T47D (cell line): Measurements from ENCODE around the gene RNF41.
"Not testable (repeated sequence)": the region's sequence is repeated elsewhere in the genome, so short reads cannot be mapped to it uniquely, and the experiment has no call there.

Source experiments
- DNase-seq, 2 experiments: peaks; one replicate each; pipeline versions ENCODE4 v3.0.0 to v3.0.0-alpha.2; 2011 to 2012; ENCODE audit warnings: low read depth in 1 of 2, low spot score in 1 of 2
- JUND ChIP-seq: IDR thresholded peaks from 2 replicates; pipeline ENCODE4 v1.6.1; 2012; ENCODE audit warnings: low read depth
- in situ Hi-C: cut with HindIII; loops from 2 replicates; pipeline ENCODE4 v1.10.0; 2016; ENCODE audit warnings: low sequenced_read_pairs, low pct_unique_long_range_greater_than_20kb

Gene RNF41

DNA sequence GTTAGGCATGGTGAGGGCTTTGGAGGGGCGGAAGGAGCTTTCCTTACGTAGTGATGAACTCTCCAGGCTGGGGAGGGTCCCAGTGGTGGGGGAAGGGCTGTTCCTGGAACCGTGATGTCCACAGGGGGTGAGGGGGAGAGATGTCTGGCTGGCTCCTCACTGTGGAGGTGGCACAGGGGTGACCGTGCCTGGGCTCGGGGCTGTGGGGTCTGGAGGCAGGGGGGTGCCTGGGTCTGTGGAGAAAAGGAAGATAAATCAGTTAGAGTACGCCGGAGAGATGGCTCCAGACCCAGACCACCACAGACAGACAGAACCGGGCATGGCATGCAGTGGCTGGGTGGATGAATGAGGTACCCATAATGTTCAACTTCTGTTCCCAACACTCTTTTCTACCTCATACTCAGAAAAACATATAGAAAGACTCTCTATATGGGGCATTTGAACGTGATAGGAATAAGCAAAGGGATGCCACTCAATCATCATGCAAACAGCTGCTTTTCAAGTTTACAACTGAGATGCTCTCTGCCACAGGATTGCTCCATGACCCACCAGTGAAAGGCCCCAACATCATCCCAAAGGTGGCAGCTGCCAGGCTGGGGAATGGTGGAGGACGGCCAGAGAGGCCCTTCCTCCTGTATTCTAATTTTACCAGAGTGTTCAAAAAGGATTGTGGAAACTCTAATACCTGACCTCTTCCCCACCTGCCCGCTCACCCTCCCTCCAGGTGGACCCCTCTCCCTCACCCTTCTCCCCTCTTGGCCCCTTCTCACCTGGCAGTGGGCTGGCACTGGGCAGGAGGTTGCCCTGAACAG is 58.0 kb downstream of the RNF41 start:
- no peak for DNase-seq
- in situ Hi-C loops = no loop called here
- no peak for TF ChIP-seq JUND

DNA sequence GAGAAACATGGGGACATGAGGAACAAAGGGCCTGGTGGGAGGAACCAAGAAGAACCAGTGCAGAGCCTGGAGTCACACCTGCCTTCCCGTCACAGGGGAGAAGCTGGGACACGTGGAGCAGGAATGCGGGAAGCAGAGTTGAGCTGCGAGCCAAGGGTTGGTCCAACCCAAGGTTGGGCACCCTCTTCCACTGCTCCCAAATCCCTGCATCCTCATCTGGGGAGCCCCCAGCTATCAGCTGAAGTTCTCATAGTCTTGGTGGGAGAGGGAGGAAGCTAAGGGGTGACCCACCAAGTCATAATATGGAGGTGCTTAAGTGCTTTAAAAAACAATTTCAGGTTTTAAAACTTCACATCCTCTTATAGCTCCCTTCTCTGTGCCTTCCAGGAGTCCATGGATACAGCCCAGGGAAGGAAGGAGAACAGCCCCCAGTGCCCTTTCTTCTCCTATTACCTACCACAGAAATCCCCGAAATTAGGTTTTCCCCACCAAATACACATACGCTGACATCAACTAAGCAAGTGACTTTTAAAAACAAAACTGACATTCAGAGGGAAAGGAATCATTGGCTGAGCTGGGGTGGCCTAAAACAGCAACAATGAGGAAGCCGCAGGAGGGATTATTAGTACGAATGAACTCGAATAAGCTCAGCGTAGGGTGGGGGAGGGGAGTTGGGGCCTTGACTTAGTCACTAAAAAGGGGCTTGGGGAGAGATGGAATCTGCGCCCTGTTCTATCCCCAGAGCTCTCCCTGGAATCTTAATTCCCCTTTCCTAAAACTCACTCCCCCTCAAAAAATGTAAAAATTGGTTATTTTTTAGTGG is 59.0 kb downstream of the RNF41 start:
- in situ Hi-C loops = no loop called here
- no peak for TF ChIP-seq JUND
- DNase-seq = no peak

DNA sequence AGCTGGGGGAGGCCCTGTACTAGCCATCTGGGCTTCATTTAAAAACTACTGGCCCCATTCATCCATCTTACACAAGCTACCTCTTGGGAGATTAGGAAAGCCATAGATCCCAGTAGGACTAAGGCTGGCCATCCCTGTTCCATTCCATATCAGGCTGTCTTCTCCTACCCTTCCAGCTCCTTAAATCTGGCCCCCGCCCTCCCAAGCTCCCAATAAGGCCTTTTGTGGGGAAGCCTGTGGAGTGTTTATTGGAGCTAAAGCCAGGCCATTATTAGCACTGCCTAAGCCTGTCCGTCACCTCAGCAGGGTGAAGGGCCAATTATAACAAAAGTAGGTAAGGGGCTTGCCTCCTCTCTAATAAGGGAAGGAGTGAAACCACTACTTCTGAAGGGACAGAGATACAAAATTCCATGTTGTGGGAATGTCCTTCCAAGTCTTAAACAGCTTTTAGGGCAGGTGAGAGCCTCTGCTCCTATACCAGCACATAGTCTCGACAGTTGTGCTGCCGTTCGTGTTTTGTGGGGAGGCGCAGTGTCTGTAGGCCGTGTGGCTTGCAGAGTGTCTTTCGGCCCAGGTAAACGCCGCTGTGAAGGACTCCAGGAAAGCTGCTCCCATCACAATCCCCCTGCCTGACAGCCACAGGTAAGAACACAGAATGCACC is 59.9 kb downstream of the RNF41 start:
- in situ Hi-C loops = no loop called here
- no peak for DNase-seq
- TF ChIP-seq JUND = no peak

DNA sequence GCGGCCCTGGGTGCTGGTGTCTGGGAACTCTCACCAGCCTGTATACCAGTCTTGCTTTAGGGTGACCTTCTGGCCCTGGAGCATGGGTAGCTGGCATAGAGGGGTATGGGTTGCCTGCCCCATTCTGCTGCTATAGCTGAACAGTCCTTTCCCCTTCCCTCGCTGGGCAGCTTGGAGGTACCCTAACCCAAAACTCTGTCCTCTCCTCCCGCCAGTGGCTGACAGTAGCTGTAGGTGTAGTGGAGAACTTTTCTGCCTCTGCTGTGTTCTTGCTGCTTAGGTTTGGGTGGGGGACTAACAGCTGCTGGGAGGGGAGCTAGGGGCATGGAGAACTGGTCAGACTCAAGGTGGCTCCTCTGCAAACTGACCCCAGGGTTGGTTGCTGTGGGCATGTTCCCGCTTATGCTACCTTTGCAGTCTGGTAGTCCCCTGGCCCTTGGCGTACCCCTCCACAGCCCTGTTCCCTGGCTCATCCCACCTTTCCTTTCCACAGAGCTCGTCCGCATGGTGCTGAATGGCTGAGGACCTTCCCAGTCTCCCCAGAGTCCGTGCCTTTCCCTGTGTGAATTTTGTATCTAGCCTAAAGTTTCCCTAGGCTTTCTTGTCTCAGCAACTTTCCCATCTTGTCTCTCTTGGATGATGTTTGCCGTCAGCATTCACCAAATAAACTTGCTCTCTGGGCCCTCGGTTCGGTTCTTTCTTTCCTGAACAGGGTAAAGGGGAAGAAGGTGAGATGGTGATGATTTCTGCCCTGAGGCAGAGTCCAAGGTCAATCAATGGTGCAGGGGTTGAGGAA is 60.6 kb downstream of the RNF41 start:
- in situ Hi-C loops = no loop called here

DNA sequence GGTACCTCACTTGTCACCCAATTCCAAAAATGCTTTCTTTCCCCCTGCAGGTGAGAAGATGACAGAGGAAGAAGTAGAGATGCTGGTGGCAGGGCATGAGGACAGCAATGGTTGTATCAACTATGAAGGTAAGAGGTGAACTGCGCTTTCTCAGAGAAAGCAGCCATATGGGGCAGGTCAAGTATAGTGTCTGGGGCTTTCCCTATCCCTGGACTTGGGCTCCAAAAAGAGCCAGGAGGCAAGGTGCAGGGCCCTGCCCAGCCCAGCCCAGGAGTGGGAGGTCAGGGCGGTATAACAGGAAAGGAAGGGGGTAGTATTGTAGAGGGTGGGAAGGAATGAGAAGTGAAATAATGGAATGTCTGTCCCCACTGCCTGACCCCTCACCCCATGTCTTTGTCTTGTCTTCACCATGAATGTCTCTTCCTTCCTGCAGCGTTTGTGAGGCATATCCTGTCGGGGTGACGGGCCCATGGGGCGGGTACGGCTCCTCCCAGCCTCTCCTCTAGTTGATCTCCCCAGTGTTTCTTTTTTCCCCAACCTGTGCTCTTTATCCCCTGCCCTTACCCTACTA is 61.4 kb downstream of the RNF41 start:
- DNase-seq = no peak
- no peak for TF ChIP-seq JUND
- in situ Hi-C loops = no loop called here

More for the DNA sequence above, 60.6 kb downstream of the RNF41 start:
- no peak for DNase-seq
- no peak for TF ChIP-seq JUND

DNA sequence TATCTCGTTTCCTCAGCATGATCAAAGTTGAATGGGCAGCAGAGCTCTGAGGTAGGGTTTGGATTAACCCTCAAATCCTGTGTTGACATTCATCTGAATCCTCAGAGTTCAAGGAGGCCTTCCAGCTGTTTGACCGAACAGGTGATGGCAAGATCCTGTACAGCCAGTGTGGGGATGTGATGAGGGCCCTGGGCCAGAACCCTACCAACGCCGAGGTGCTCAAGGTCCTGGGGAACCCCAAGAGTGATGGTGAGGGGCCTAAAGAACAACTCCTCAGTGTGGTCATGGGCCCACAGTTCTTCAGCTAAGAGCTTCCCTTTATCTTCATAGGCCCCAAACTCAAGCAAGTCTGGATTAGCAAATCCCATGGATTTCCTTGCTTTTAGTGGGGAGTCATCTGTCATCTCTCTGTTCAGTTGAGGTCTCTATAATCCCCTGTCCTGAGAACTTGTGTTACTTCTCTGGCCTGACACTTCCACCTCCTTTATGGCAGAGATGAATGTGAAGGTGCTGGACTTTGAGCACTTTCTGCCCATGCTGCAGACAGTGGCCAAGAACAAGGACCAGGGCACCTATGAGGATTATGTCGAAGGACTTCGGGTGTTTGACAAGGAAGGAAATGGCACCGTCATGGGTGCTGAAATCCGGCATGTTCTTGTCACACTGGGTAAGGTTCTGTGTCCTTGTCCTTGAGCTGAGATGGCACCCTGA is 62.1 kb downstream of the RNF41 start:
- in situ Hi-C loops = no loop called here
- TF ChIP-seq JUND = no peak
- no peak for DNase-seq

DNA sequence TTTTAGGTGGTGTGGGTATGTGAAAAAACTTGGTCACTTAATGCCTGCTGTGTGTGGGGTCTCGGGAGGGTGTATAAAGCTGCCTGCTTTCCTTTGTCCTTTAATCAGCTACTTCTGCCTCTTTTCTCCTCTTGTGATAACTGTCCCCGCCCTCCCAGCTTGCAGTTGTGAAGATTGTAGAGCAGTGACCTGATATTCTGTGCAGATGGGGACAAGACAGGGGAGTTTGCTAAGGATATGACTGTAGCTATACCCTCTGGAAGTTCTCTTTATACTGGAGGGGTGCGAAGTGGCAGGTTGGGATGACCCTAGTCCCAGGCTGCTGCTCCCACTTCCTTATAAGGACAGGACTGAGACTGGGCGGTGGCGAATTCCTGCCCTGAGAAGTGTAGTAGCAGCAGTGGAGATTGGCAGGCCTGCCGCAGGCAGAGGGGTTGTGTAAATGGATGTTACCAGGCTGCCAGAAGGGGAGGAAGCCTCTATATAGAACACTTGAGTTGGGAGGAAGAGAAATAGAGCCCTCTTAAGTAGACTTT is 62.7 kb downstream of the RNF41 start:
- in situ Hi-C loops = no loop called here
- peak; percentile 65 to 80 for DNase-seq
- no peak for TF ChIP-seq JUND

DNA sequence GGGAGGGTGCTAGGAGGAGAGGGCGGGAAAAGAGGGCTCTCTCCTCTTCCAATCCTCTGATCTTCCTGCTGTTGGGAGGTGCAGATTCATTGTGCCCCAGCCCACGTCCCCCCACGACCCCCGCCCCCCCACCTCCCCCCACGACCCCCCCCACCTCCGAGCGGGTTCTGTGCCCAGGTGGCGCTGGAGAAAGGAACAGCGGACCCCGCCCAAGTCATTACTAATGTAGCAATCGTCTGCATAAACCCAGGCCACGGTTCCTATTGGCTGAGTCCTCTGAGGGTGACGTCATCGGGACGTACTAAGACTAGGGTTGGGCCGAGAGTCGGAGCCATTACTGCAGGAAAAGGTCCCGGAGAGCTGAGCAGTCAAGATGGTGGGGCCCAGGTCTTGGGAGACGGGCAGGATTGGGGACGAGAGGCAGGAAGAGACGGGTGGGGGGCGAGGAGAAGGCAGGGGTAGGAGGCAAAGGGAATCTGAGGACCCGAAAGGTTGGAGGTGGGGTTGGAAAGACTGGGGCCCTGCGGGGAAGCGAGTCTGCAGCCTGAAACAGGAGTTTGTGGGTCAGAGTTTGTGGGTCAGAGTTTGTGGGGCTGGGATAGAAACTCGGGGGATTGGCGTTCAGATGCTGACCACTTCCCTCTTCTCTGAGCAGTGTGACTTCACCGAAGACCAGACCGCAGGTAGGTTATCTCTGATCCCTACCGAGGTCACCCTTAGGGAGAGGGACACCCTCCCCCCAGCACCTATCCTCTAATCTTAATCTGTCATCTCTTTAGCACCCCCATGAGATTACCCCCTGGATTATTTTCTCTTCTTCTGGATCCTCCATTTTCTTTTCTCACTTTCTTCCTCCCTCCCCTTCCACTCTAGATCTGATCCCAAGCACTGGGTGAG is 63.4 kb downstream of the RNF41 start, which contains the start of gene MYL6:
Gene MYL6 (plus strand): TSS at position 331 of the 897 bp plus-strand sequence. CDS start 43 bp downstream, at position 374.
- in situ Hi-C loops = no loop called here
- TF ChIP-seq JUND = no peak
- DNase-seq = peak; percentile 96 to 99

DNA sequence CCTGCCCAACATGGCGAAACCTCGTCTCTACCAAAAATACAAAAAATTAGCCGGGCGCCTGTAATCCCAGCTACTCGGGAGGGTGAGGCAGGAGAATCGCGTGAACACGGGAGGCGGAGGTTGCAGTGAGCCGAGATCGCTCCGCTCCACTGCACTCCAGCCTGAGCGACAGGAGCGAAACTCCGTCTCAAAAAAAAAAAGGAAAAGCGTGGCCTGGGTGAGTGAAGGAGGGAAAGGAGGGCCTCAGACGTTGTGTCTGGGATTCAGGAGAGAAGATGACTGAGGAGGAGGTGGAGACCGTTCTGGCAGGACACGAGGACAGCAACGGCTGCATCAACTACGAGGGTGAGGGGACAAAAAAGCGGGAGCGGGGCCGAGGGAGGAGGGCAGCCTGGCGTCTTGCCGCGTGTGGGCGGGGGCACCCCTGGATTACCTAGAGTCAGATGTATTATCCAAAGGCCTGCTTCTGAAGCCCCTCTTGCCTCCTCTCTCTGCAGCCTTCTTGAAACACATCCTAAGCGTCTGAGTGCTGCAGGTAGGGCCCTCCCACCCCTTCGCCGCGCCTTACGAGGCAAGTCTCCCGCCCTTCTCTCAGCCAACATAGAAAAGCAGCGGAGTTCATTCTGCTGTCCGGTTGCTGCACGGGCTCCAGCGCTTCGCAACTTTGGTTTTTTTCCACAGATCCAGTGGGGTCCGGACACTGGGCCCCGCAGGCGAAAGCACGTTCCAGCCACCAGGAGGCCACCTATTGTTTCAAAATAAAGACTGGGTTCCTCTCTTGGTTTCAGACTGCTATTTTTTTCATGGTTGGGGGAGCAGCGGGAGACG is 64.3 kb downstream of the RNF41 start:
- TF ChIP-seq JUND = no peak
- in situ Hi-C loops = no loop called here

DNA sequence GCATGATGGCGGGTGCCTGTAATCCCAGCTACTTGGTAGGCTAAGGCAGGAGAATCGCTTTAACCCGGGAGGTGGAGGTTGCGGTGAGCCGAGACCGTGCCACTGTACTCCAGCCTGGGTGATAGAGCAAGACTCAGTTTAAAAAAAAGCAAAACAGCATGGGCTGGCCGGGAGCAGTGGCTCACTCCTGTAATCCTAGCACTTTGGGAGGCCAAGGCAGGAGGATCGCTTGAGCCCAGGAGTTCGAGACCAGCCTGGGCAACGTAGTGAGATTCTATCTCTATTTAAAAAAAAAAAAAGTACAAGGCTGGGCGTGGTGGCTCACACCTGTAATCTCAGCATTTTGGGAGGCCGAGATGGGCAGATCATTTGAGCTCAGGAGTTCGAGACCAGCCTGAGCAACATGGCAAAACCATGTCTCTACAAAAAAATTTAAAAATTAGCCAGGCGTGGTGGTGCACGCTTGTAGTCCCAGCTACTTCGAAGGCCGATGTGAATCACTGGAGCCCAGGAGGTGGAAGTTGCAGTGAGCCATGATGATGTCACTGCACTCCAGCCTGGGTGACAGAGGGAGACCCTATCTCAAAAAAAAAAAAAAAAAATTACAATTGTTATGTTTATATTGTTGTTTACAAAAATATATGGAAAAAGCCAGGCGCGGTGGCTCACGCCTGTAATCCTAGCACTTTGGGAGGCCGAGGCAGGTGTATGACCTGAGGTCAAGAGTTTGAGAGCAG is 65.1 kb downstream of the RNF41 start:
- DNase-seq, in situ Hi-C loops: not testable (repeated sequence)

More for the DNA sequence above, 64.3 kb downstream of the RNF41 start:
- DNase-seq = peak; percentile 66 to 88
